Stimulated activated CD4-positive, alpha-beta T cell treated with anti-CD3 and anti-CD28 coated beads, Interleukin-15, amount 100 ng/mL, for 24 hours (primary cell): ENCODE data around the gene PLXNA4.

Experiments
- DNase-seq: peaks from one replicate; pipeline ENCODE4 v3.0.0-alpha.2; 2020

The PLXNA4 gene

DNA sequence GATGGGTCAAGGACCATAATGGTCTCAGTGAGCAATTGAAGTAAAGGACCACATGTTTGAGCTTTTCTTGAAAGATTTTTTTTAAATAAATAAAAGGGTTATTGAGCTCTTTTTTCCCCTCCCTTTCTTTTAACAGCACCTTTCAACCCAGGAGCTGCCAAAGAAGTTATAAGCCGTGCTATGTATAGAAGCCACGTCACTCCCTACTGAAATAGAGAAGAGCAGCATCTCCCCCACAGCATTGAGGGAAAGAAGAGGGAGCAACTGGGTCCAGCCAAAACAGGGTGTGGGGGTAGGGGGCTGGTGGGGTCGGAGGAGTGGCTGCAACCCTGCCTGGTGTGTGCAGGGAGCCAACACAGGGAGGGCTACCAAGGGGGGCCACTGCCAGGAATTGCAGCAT is 227.2 kb downstream of the PLXNA4 start:
- DNase-seq = no peak

DNA sequence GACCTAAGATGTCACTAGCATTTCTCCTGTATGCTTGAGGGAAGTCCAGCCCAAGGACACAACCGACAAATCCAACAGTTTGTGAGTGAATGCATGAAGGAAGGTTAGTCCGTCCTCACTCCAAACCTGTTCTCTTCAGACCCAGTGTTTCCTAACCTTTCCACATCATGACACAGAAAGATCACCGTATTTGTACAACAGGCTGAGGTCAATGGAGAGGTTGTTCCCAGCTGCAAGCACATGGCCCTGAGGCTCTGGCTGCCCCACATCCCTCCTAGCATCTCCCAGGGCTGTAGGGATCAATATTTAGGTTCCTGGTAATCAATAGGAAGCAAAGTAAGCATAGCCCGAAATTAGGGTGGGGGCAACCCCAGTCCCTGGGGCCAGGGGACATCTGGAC is 227.9 kb downstream of the PLXNA4 start:
- no peak for DNase-seq

DNA sequence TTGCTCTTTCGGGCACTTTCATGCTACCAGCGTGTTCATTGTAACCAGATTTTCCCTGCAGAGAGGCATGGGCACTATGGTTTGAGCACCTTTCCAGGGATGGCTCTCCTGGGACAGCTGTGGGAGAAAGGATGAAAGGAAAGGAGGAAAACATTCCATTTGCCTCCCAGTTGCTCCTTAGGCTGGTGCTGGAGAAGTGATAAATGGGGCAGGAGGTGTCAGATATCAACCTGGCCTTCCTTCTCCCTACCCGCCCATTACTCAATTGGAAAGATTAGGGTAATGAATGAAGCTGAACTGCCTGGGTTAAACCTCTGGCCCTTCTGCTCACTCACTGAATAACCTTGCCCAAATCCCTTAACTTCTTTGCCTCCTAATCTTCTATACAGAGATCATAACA is 228.4 kb downstream of the PLXNA4 start:
- DNase-seq = no peak

DNA sequence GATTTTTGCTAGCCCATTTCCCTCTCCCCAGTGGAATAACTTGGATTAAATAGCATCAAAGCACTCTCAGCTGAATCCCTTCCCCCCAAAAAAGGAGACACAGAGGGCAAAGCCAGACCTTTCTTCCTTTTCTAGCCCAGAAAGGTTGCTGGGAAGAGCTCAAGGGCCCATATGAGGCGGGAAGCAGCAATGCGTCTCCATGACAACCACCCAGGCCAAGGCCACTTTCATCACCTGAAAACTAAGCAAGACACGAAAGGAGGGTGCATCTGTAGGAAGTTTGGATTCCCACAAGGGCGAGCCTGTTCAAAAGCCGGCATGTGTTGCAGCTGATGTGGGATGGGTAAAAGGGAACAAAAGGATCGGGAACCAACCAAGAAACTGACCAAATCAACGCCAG is 229.1 kb downstream of the PLXNA4 start:
- DNase-seq = no peak

DNA sequence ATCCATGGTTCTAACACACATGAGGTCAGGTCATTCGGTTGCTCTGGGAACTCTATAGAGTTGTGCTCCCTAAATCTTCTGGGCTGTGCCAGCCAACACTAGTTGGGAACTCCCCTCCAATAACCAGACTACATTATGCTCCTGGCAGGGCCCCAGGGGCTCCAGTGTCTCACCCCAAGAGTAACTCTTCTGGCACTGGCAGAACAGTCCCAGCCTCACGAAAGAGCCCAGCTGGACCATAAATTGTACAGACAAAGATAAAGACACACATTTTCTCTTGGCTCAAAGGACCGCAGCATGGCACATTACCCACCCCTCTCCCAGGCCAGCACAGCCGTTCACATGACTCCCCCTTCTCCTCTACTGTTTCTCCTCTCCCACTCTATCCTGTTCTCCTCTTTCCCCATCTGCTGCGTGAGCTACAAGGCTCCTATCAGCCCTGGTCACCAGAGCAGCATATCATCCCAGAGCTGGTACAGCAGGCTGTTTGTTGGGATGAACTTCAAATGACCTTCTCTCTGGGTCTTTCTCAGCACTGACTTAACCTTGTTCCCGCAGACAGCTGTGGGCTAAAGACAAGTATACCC is 230.6 kb downstream of the PLXNA4 start:
- no peak for DNase-seq

DNA sequence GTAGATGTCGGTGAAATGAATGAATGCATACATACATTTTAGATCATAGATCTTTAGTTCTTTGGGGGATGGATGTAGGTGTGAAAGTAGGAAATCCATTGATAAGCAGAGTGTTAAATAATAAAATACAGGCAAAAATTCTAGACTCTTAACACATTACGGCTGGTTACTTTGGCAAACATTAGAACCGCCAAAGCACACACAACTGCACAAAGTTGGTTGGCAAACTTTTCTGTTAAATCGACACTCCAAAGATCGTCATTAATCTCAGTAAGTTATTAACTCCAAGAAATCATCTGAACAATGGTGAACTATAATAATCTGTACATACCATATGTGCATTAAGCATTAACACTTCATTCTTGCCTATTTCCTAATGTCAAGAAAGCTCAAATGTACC is 231.2 kb downstream of the PLXNA4 start:
- no peak for DNase-seq

DNA sequence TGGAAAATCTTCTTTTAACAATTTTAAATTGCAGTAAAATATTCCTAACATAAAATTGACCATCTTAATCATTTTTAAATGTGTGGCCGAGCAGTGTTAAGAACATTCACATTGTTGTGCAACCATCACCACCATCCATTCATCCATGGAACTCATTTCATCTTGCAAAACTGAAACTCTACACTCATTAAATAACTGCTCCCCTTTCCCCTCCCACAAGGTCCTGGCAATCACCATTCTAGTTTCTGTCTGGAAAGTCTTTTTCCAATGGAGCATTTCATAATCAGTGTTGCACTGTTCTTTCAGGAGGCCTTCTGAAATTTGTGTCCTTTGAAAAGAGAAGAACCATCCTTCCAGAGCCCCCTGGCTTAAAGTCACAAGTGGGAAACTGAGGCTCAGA is 233.1 kb downstream of the PLXNA4 start:
- no peak for DNase-seq

DNA sequence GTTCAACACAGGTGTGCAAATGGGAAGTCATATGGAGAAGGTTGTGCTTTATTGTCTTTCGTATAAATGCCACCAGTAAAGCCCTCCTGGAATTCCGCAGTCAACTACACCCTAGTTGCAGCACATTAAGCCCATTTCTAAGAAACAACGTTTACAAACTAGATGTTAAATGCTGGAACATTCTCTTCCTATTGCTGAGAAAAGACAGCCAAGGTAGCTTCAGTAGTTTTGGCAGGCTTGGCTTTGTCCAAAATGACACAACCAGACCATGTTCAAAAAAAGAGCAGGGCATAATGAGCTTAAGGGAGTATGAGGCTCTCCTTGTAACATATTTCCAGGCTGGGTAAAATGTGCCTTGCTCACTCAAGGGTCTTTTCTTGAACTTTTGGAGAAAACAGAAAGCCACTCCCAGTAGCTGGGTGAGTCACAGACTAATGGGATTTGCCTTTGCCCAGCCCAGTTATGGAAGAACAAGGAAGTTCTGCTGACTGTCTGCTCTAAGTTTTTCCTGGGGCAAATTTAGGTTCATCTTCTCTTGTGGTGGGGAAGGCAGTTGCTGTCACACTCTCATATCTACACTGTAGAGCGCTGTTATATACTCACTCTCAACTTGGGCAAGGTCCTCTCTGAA is 238.7 kb downstream of the PLXNA4 start:
- no peak for DNase-seq

DNA sequence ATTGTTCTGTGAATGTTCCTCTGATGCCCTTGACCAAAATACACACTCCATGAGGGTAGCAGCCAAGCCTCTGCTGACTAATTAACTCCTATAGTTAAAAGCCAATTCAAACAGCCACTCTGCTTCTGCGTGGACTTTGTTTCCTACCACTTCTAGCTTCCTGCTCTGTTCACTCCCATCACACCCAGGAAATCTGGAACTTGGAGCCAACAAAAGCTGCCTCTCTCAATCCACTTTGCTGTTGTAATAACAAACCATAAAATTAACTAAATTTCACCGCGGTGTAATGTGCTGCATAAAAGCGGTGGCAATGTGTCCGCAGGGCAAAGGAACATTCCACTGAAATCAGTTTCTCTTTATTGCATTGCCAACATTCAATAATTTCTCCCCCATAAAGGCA is 239.5 kb downstream of the PLXNA4 start:
- DNase-seq = no peak

DNA sequence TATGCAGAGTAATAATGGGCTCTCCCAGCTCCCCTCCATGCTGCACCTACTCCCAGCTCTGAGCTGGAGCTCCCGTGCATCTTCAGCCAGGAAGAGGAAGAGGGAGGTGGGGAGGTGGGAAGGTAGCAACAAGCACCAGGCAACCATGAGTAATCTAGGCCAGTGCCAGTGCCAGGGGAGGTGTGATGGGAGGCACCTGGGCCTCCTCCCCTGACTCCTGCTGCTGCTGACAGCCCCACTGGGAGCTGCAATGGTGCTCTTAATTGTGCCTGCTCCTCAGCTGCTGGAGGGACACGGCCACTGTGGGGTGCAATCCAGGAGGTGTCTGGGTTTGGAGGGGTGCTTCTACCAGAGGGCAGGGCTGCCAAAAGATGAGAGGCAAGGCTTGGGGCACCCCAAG is 243.0 kb downstream of the PLXNA4 start:
- DNase-seq = no peak

DNA sequence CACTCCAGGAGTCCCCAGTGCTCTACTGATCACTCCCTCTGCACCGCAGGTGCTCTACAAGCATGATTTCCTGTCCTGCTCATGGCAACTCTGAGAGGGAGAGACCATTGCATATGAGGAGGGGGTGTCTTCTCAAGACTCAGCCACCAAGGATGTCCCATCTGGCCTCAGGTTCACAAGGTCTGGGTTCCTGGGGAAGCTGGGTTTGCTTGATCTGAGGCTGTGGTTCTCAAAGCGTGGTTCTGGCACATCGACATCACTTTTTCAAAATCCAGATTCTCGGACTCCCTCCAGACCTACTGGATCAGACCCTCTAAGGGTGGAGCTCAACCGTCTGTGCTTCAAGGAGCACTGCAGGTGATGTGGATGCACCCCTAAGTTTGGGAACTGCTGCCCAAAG is 247.5 kb downstream of the PLXNA4 start:
- DNase-seq = no peak

DNA sequence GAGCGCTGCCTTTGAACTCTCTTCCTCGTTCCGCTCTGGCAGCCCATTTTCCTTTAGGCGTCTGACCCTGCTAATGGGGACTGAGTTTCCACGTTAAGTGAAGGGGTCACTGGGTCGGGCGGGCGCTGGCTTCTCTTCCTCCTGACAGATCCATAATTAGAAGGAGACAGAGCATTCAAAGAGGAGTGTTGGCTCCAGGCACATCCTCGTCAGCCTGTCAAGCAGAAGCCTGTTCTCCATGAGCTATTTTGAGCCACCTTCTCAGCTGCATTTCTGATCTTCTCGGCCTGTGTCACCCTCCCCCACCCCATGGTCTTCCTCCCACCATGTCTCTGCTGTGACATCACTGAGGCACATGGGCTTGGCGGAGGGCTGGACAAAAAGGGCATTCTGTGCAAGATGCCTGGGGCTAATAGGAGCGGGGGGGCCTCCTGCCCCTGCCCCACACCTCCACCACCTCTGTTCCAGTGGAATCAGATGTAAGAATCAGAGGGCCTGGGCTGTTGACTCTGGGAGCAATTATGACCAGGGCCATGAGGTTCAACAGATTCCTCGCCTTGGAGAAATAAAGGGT is 248.1 kb downstream of the PLXNA4 start:
- DNase-seq = no peak

DNA sequence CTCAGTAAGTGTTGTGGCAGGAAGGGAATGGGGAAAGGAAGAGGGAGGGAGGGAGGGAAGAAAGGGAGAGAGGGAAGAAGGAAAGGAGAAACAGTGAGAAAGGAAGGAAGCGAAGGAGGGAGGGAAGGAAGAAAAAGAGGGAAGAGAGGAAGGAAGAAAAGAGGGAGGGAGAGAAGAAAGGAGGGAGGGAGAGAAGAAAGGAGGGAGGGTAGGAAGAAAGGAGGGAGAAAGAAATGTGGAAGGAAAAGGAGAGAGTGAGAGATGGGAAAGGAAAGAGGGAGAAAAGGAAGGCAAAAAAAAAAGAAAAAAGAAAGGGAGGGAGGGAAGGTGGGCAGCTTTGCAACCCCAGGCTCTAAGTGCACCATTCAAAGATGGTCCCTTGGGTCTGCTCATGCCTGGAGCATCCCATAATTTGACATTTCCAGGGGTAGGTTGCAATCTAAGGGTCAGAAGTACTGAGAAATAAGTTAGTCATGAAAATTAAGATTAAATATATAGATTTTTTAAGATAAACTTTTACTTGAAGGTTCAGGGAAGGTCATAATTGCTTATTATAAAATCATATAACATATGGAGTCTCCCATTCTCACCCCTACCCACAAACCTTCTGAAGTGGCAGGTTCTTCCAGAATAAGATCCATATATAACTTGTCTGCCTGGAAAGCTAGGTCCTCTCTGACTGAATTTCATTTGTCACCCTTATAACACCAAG is 249.2 kb downstream of the PLXNA4 start:
- DNase-seq = no peak

DNA sequence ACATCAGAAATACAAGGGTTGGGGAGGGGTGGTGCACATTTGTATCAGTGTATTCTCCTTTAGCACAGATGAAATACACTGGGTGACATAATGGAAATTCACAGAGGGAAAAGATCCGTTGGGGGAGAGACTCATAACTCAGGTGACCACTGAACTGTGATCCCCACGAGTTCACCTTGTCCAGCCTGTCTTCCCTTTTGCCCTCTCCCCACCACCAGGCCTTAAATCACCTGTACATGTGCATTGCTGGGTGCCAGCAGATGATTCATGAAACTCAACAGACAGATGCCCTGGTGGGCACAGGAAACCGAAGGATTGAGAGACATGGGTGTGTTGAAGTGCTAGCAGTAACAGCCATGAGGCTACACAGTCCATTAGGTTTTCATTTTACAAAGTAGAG is 253.3 kb downstream of the PLXNA4 start:
- DNase-seq = no peak

DNA sequence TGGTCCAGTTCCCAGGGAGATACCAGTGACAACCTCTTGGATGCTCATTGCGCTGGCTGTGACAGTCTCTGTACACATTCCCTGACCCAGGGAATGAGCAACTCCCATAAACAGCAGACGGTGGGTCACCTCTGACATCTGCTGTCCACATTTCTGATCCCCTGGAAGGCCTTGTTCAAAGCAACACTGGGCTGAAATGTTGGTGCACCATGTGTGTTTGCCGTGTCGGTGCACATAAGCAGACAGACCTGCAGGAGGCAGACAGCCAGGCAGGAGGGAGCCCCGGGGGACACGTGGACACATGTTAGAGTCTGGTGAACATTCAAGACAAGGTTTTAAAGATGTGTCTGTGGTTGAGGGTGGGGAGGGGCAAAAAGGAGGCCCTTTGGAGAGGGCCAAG is 254.9 kb downstream of the PLXNA4 start:
- DNase-seq = no peak

DNA sequence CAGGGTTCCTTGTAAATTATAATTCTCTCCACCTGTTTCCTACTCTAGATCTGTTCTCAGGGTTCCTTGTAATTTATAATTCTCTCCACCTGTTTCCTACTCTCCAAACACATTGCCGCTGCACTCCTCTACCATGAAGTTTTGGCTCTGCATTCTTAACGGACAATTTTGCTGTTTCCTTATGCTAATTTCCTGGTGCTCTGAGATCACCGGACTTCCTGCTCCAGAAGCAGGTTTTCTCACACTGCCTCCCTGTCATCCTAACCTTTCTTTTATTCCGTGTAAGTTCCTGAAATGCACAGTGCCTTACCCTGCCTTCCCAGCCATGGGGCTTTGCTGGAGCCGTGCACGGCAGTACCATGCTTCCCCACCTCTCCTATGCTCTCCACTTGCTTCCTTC is 256.8 kb downstream of the PLXNA4 start:
- no peak for DNase-seq

DNA sequence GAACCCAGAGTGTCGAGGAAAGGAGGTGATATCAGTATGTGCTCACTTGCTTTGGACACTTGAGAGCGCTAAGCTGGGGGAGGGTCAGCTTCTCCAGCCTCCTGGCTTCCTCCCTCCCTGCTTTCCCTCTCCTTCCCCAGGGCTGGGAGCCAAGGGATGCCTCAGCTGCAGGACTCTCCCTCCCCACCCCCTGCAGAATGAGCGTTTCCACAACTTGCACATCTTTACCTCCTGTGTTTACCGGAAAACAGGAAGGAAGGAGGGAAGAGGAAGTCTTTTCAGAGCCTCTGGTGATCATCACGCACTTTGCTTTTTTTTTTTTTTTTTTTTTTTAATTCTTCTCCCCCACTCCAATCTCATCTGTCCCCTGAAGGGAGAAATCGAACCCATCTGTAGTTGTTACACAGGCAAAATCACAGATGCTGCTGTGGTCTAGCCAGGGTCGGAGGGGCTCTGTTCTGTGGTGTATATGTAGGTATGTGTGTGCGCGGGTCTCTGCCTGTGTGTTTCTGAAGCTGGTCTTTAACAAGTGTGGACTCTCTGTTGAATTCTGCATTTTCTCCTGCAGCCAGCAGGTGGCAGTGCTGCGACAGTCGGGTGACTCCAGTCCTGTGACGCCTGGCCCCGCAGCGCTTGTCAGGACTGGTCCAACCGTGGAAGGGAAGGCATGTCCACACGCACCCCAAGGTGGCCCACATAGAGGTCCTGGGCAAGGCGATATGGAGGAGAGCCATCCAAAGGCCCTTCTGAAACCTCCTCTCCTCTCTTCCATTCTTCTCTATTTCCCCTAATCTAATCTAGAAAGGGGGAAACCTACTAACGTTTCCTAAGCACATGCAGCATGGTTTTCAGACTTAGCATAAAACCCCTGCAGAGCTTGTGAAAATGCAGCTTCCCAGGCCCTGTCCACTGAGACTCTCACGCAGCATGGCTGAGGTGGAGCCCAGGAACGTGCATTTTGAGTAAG is 257.6 kb downstream of the PLXNA4 start:
- peak; percentile 84 for DNase-seq

DNA sequence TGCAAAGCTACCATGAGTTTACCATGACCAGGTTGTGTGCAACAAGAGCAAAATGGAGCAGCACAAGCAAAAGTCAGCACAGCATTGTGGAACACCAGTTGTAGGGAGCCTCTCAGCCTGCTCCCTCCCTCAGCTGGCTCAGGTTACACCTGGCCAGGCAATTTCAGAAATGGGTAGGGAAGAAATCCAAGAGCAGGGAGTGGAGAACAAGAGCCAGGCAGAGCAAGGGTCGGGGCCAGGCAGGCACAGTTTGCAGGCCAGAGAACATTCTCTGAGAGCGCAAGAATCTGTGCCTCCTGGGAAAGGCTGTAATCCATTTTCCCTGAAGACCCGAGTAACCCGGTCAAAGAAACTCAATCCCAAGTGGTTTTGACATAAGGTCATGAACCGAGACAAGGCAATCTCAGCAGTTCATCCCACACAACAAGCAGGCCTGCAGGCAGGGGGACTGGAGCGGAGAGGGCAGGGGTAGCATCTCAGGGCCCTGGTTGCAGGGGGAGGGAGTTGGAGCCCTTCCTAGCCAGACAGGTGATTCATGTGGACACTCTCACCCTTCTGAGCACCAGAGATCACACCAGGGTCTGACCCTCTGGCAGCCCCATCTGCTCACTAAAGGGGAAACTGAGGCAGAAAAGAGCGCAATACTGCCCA is 258.4 kb downstream of the PLXNA4 start:
- DNase-seq = no peak

DNA sequence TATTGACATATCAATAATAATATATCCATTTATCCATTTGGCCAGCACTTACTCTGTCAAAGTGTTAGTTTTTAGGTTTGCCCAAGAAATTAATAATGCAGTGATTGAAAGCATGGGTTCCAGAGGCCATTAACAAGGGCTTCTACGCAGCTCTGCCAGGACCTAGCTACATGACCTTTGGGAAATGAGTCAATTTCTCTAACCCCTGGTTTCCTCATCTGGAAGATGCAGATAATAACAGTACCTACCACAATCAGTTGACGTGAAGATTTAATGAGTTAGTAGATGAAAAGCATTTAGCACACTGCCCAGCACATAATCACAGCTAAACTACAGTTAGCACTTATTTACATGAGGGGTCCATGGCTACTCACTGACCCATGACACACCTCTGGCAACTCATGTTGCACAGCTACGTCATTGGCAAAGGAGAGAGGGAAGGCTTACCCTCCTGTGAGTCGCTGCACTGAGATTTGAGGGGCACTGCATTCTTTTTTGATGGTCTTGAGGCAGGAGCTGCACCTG is 263.7 kb downstream of the PLXNA4 start:
- DNase-seq = no peak

DNA sequence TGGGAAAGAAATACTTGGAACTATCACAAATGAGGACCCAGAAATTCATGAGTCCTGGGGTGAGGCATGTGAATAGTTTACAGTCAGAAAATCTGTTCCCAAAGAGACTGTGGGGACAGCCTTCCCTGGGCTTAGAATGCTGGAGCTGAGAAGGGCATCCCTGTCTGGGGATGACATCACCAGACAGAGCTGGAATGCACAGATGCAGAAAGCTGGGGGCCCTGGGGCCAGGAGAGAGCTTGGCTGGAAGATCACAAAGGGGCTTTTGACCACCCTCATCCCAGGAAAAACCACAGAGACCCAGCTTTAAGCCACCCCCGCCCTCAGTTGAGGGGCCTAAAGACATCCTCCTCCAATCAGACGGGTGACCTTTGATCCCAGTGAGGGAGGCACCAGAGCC is 264.5 kb downstream of the PLXNA4 start:
- no peak for DNase-seq

DNA sequence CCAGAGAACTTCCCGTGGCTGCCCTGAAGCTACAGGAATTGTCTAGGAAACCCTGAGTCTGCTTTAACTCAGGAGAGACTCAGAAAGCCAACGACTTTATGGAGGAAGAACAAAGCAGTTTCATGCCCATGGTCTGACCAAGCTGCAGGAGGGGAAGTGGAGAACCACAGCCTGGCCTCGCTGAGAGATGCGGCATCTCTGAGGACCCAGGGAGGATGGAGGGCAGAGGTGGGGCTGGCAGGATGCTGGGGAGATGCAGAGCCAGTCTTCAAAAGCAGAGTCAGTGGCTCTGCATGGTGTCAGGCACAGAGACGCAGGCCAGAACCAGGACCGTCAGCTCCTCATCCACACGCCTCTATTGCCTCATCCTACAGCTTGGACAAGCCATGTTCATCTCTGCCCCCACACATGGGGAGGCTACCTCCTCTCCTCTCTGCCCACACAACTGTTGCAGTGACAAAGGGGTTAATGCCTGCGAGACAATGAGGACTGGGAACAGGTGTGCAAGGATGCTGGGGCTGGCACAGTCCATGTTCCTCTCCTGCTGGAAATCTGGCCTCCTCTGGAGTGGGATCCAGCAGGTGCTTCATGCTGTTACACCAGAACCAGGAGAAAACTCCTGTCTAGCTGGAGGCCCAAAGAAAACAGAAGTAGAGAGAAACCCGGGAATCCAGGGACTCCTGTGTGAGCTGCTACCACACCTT is 267.0 kb downstream of the PLXNA4 start:
- no peak for DNase-seq

DNA sequence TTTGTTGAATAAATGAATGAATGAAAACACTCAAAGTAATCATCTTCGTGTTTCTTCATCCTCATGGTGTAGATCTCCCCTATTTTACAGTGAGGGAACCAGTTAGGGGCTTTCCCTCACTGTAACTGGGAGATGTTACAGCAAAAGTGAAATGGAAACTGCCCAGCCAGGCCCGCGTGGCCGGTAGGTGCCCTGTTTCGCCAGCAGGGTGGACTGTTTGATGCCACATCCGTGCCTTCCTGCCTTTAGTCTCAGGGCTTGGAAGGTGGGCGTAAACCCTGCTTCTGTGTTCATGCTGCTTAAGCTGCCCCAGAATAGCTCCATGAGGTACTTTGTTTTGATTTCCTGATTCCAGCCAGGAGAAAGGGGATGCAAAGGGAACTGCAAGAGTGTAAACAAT is 268.8 kb downstream of the PLXNA4 start:
- no peak for DNase-seq
